GM12875 (cell line): Measurements from ENCODE around the gene CAPSL.

Experiments
- H3K4me3 ChIP-seq: one replicate; pipeline ENCODE4 v1.5.1; 2011; ENCODE audit warnings: low read depth, low read length, control low read depth
- TF ChIP-seq, protein P1 (sequence below): IDR thresholded peaks from 2 replicates; pipeline ENCODE4 v1.5.1; 2011; ENCODE audit warnings: low read depth, mild to moderate bottlenecking, control low read depth, inconsistent platforms, low read length, moderate library complexity, borderline replicate concordance; ENCODE audit not compliant: insufficient read depth

CAPSL gene

DNA sequence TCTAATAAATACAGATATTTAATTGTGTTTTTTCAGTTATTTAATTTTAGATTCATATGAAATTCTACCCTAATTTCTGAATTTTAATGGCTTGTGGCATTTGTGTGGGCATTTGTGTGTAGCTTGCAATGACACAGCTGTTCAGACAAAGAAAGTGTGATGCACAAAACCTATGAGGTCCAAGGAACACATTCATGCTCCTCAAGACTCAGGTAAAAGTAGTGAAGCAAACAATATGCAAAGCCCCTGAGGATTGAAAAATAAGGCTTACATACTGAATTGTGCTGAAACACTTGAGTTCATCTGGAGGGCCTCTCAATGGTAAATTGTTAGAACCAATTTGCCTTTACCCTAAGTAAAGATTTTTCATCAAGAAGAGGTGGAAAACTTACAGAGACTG is 53.6 kb downstream of the CAPSL start:
- TF ChIP-seq, protein P1, sequence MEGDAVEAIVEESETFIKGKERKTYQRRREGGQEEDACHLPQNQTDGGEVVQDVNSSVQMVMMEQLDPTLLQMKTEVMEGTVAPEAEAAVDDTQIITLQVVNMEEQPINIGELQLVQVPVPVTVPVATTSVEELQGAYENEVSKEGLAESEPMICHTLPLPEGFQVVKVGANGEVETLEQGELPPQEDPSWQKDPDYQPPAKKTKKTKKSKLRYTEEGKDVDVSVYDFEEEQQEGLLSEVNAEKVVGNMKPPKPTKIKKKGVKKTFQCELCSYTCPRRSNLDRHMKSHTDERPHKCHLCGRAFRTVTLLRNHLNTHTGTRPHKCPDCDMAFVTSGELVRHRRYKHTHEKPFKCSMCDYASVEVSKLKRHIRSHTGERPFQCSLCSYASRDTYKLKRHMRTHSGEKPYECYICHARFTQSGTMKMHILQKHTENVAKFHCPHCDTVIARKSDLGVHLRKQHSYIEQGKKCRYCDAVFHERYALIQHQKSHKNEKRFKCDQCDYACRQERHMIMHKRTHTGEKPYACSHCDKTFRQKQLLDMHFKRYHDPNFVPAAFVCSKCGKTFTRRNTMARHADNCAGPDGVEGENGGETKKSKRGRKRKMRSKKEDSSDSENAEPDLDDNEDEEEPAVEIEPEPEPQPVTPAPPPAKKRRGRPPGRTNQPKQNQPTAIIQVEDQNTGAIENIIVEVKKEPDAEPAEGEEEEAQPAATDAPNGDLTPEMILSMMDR: no peak
- no peak overlapping the region for H3K4me3 ChIP-seq

DNA sequence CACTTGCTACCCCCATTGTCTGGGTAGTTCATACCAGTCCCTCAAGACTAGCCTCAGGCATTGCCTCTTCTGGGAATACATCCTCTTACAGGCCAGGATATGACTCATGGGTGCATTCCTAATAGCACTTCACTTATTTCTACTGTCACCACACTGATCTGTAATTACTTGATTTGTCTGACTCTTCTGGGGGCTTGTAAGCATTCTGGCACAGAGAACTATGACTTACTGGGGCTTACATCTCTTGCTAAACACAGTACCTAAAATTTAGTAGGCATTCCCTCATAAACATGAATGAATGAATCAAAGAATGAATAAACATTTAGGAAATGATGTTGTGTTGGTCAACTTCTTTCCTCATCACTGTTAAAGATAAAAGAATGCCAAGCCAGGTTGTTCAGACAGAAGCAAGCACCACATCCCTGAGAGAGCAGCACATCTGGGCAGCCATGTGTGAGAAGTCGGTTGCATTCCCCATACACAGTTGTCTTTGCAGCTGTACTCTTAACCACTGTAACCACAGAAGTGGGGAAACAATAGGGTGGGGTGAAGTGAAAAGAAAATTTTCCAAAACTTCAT is 54.1 kb downstream of the CAPSL start:
- TF ChIP-seq, protein P1: no peak

DNA sequence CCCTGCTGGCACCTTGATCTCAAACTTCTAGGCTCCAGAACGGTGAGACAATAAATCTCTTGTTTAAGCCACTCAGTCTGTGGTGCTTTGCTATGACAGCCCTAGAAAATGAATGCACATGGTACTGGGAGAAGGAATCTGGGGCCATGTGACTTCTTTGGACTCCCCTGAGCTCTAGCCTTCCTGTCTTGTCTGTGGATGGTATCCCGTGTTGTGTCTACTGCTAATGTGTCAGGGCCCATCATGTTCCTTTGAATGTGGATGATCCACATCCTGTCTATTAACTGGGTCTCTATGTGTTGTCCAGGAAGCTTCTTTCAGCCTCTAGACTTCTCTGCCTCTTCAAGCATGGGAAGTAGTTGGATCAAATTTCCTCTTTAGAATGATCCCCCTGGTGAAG is 56.7 kb downstream of the CAPSL start:
- no peak overlapping the region for H3K4me3 ChIP-seq
- TF ChIP-seq, protein P1: no peak

More for the DNA sequence above, 54.1 kb downstream of the CAPSL start:
- H3K4me3 ChIP-seq: no peak overlapping the region

DNA sequence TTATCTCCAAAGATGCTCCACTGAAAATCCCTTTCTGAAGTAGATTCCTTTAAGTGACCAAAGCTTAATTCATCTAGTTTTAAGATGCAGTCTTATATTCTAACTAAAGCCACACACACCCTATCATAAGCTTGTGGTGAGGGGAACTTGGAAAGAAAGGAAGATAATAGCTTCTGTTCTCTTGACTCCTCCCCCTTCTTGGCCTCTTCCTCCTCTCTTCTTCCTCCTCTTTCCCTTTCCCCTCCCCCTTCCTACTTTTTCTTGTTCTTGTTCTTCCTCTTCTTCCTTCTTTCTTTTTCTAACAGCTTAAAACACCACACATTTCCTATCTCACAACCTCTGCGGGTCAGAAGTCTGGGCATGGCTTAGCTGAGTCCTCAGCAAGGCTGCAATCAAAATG is 58.3 kb downstream of the CAPSL start:
- H3K4me3 ChIP-seq: no peak overlapping the region
- TF ChIP-seq, protein P1: no peak

DNA sequence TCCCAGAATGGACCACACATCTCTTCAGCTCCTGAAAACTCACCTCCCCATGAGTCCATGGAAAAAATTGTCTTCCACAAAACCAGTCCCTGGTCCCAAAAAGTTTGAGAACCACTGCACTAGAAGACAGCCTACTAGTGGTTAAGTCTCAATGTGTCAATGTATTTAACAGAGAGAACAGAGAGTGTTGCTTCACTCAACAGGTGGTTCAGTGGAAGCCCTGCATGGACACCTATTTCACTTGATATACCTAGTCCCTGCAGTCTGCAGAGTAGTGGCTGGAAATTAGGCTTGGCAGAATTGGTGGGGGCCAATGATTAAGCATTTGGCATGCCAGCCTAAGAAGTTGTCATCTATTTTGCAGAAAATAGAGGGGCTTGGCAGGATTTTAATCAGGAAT is 58.8 kb downstream of the CAPSL start:
- no peak overlapping the region for H3K4me3 ChIP-seq
- TF ChIP-seq, protein P1: no peak

DNA sequence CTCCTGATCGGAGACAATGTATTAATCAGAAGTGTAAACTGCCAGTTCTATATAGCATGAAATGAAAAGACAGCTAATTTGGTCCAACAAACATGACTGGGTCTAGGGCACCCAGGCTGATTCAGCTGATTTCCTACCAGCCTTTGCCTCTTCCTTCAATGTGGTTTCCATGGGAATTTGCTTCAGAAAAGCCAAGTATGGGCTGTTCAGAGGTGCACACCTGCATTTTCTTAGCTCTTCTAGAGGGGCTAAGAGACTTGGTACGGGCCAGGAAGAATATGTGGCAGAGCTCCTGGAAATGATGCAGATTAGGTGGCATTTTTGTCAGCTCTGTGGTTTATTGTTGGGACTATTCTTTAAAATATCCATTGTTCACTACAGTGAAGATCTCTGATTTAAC is 59.3 kb downstream of the CAPSL start:
- TF ChIP-seq, protein P1: no peak
- no peak overlapping the region for H3K4me3 ChIP-seq

DNA sequence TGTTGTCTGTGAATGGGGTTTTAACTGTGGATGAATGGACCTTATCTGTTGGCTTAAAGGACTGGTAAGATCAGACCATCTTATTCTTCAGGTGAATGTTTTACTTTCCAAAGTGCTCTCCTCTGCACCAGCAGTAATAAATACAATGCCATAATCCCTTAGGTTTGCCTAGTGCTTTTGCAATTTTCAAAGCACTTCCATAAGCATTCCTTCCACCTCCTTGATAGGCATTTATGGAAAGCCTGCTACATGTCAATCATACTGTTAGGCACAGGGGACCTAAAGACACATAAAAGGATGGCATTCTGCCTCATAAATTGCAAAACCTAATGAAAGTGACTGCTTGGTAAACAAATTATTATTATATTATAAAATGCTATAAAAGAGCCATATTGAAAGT is 60.3 kb downstream of the CAPSL start:
- TF ChIP-seq, protein P1: no peak
- H3K4me3 ChIP-seq: no peak overlapping the region
